Stimulated activated CD8-positive, alpha-beta memory T cell treated with anti-CD3 and anti-CD28 coated beads, Interleukin-7, amount 100 ng/mL, for 48 hours (primary cell): ENCODE measurements around the gene LRCH4.
A peak's percentile ranks its signal among the peaks of the same experiment; 100 is the strongest.
"Not testable (repeated sequence)": the region's sequence is repeated elsewhere in the genome, so short reads cannot be mapped to it uniquely, and the experiment has no call there.

Source experiments
- DNase-seq, 2 donors: peaks; one replicate each; pipeline ENCODE4 v3.0.0-alpha.2; 2020; ENCODE audit warnings: low read depth in 1 of 2; ENCODE audit errors: extremely low read depth in 1 of 2

LRCH4 gene

GRCh38 chr7:100568896-100569844, 16.8 kb downstream of the LRCH4 start:
- no peak for DNase-seq

GRCh38 chr7:100568176-100568895, 17.6 kb downstream of the LRCH4 start:
- no peak for DNase-seq

- DNase-seq, result no peak
Observed at GRCh38 chr7:100567751-100568175, 18.2 kb downstream of the LRCH4 start.

- no peak for DNase-seq
Observed at GRCh38 chr7:100567031-100567730, 18.7 kb downstream of the LRCH4 start.

GRCh38 chr7:100566018-100566531, 19.9 kb downstream of the LRCH4 start:
- DNase-seq, result no peak

GRCh38 chr7:100565133-100565571, 20.8 kb downstream of the LRCH4 start:
- no peak for DNase-seq

GRCh38 chr7:100564405-100564804, 21.5 kb downstream of the LRCH4 start:
- not testable (repeated sequence) for DNase-seq

GRCh38 chr7:100563809-100564400, 22.0 kb downstream of the LRCH4 start:
- peak in 1 of 2 donors; percentile 61 for DNase-seq

- DNase-seq, result no peak
Observed at GRCh38 chr7:100563100-100563564, 22.8 kb downstream of the LRCH4 start.

- no peak for DNase-seq
Observed at GRCh38 chr7:100562195-100563099, 23.5 kb downstream of the LRCH4 start.

- DNase-seq, result no peak
Observed at GRCh38 chr7:100561491-100562194, 24.3 kb downstream of the LRCH4 start.

- DNase-seq, result no peak
Observed at GRCh38 chr7:100559127-100559526, 26.8 kb downstream of the LRCH4 start.

GRCh38 chr7:100556541-100556940, 29.4 kb downstream of the LRCH4 start:
- DNase-seq, result no peak

GRCh38 chr7:100555701-100556100, 30.2 kb downstream of the LRCH4 start:
- DNase-seq, result no peak

- DNase-seq, result no peak
Observed at GRCh38 chr7:100553032-100553431, 32.9 kb downstream of the LRCH4 start.

GRCh38 chr7:100552532-100552931, 33.4 kb downstream of the LRCH4 start:
- DNase-seq, result no peak

GRCh38 chr7:100548446-100548845, 37.5 kb downstream of the LRCH4 start:
- DNase-seq, result not testable (repeated sequence)

- no peak for DNase-seq
Observed at GRCh38 chr7:100547872-100548271, 38.1 kb downstream of the LRCH4 start.
